Testis (tissue), 3 donors: ENCODE results near the gene ITGA8. TPM values are rescaled to one million over a fixed set of nuclear protein-coding genes. Genes with fewer than 3 reads are reported as not detected.
"Not testable (repeated sequence)": the region's sequence is repeated elsewhere in the genome, so short reads cannot be mapped to it uniquely, and the experiment has no call there.

Experiments used
- DNase-seq: peaks from one replicate; pipeline ENCODE4 v3.0.0-alpha.2; 2019
- H3K27ac ChIP-seq, 2 donors: fragments of 200-600 bp; sonication (generic); one replicate each; pipeline ENCODE4 v1.5.1; 2019
- H3K27me3 ChIP-seq: fragments of 200-600 bp; sonication (generic); one replicate; pipeline ENCODE4 v1.5.1; 2019
- H3K36me3 ChIP-seq: fragments of 200-600 bp; sonication (generic); one replicate; pipeline ENCODE4 v1.5.1; 2017; ENCODE audit warnings: low read depth; ENCODE audit errors: missing control alignments
- H3K4me1 ChIP-seq: fragments of 200-600 bp; sonication (generic); one replicate; pipeline ENCODE4 v1.5.1; 2019
- H3K4me3 ChIP-seq, 2 donors: fragments of 200-600 bp; sonication (generic); one replicate each; pipeline ENCODE4 v1.5.1; 2017 to 2019
- H3K9me3 ChIP-seq: fragments of 200-600 bp; sonication (generic); one replicate; pipeline ENCODE4 v1.5.1; 2017
- POLR2A ChIP-seq: fragments of 450-650 bp; IDR thresholded peaks from one replicate; pipeline ENCODE4 v1.6.1; 2017; ENCODE audit warnings: antibody characterized with exemption, mild to moderate bottlenecking, moderate library complexity
- WGBS, 2 donors: methylation state at CpG; one replicate each; pipeline ENCODE4 v1.1.5; 2018; 5-methylcytosine and 5-hydroxymethylcytosine counted together
- intact Hi-C: fragments of 100-400 bp; cut with DNase I; formaldehyde crosslinking; loops from one replicate; pipeline ENCODE4 v1.15.1; 2023; ENCODE audit warnings: low total_unique reads
- polyA plus RNA-seq: library from polyadenylated mRNA; stranded (reverse); fragments of 350-450 nt; fragmentation: Illumina TruSeq; extraction: RNeasy Lipid Tissue Mini Kit (QIAGEN cat#74804); gene quantifications from one replicate; pipeline ENCODE4 v1.2.3, GENCODE V29; 2014; ENCODE audit warnings: low read depth, low replicate concordance; ENCODE audit not compliant: insufficient read depth
- total RNA-seq, 2 donors: library from RNA; depleted of rRNA; stranded (reverse); fragments of >200 nt; gene quantifications; one replicate each; pipeline ENCODE4 v1.2.3, GENCODE V29; 2016
- TF ChIP-seq, protein P1 (sequence below), 3 experiments: fragments of 450-650 bp in 2 of 3; fragments of 200-600 bp in 1 of 3; sonication (generic) in 1 of 3; IDR thresholded peaks; one replicate each; pipeline ENCODE4 v1.5.1; 2016 to 2019; ENCODE audit warnings: antibody characterized with exemption in 3 of 3, mild to moderate bottlenecking in 2 of 3, moderate library complexity in 1 of 3

The ITGA8 gene
- total and polyA plus RNA-seq, 3 donors from 2014 or later: 0.68 to 6.9 (median 0.79) TPM

- H3K9me3 ChIP-seq: no peaks in the 10 kb centered on the region
- H3K27me3 ChIP-seq: no peaks in the 10 kb centered on the region
- DNase-seq: no peak
- no peak overlapping the region for H3K4me3 ChIP-seq
- TF ChIP-seq, protein P1, sequence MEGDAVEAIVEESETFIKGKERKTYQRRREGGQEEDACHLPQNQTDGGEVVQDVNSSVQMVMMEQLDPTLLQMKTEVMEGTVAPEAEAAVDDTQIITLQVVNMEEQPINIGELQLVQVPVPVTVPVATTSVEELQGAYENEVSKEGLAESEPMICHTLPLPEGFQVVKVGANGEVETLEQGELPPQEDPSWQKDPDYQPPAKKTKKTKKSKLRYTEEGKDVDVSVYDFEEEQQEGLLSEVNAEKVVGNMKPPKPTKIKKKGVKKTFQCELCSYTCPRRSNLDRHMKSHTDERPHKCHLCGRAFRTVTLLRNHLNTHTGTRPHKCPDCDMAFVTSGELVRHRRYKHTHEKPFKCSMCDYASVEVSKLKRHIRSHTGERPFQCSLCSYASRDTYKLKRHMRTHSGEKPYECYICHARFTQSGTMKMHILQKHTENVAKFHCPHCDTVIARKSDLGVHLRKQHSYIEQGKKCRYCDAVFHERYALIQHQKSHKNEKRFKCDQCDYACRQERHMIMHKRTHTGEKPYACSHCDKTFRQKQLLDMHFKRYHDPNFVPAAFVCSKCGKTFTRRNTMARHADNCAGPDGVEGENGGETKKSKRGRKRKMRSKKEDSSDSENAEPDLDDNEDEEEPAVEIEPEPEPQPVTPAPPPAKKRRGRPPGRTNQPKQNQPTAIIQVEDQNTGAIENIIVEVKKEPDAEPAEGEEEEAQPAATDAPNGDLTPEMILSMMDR (IDR thresholded peaks at IDR 0.05): no peak
- no peak for TF ChIP-seq POLR2A
- intact Hi-C loops: no loop called here
- H3K27ac ChIP-seq: no peak overlapping the region
- 57 to 60% methylated on average over 5 of the region's 5 CpGs for WGBS, 2 donors
- no peaks in the 10 kb centered on the region for H3K36me3 ChIP-seq
- H3K4me1 ChIP-seq: no peaks in the 10 kb centered on the region
These were observed 161.6 kb downstream of the ITGA8 start for GRCh38 chr10:15558136-15558535.

GRCh38 chr10:15557168-15557567, 162.6 kb downstream of the ITGA8 start:
- H3K27me3 ChIP-seq, DNase-seq, intact Hi-C loops, H3K27ac ChIP-seq, H3K4me3 ChIP-seq, H3K36me3 ChIP-seq, H3K9me3 ChIP-seq, H3K4me1 ChIP-seq: not testable (repeated sequence)
- WGBS, 2 donors: 82 to 89% methylated on average over 3 of the region's 3 CpGs

DNA sequence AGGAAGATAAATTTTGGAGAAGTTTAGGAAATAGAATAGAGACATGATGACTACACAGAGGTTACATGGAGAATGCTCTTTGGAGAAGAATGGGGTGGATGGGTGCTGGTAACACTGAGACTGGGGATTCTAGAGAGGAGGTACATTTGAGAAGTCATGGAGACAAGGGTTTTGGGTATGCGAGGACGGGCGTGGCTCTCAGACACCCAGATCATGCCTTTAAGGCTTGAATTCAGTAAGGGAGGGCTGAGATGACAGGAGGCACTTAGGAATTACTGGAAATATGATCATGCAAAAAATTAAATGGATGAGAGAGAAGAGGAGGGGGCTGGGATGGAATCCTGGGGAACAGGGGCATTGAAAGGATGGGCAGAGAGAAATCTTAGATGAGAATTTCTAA, 168.8 kb downstream of the ITGA8 start:
- DNase-seq: no peak
- Histone ChIP-seq H3K9me3 (no peaks in the 10 kb centered on the region), H3K4me1 (no peaks in the 10 kb centered on the region), H3K27ac (no peak overlapping the region), H3K4me3 (no peak overlapping the region), H3K36me3 (no peaks in the 10 kb centered on the region), H3K27me3 (no peaks in the 10 kb centered on the region)
- no peak for TF ChIP-seq POLR2A
- TF ChIP-seq, protein P1 (IDR thresholded peaks at IDR 0.05): no peak
- intact Hi-C loops: no loop called here
- 94 to 95% methylated on average over 3 of the region's 3 CpGs for WGBS, 2 donors

GRCh38 chr10:15548331-15548730, 171.4 kb downstream of the ITGA8 start:
- H3K4me1 ChIP-seq: no peaks in the 10 kb centered on the region
- H3K4me3 ChIP-seq: no peak overlapping the region
- no peak for DNase-seq
- TF ChIP-seq, protein P1 (IDR thresholded peaks at IDR 0.05): no peak
- no peak for TF ChIP-seq POLR2A
- no peaks in the 10 kb centered on the region for H3K36me3 ChIP-seq
- H3K27ac ChIP-seq: no peak overlapping the region
- intact Hi-C loops: no loop called here
- WGBS, 2 donors: 79 to 88% methylated on average over 7 to 8 of the region's 8 CpGs
- no peaks in the 10 kb centered on the region for H3K27me3 ChIP-seq
- H3K9me3 ChIP-seq: no peaks in the 10 kb centered on the region

DNA sequence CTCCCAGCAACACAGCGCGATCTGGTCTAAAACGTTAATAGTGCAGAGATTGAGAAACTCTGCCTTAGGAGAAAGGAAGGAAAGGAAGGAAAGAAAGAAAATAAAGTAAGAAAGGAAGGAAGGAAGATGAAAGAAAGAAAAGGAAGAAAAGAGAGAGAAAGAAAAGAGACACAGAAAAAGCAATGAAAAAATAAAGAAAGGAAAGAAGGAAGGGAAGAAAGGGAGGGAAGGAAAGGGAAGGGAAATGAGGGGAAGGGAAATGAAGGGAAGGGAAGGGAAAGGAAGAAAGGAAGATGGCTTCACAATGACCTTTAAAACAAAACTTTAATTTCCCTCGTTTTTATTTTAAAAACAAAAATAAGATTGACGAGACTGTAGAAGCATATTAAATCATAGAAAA, 173.1 kb downstream of the ITGA8 start:
- WGBS, 2 donors: 86 to 89% methylated on average over 5 of the region's 5 CpGs
- Histone ChIP-seq H3K27ac (no peak overlapping the region), H3K4me1 (no peaks in the 10 kb centered on the region), H3K36me3 (no peaks in the 10 kb centered on the region), H3K4me3 (no peak overlapping the region), H3K9me3 (no peaks in the 10 kb centered on the region), H3K27me3 (no peaks in the 10 kb centered on the region)
- TF ChIP-seq, protein P1 (IDR thresholded peaks at IDR 0.05): no peak
- no peak for TF ChIP-seq POLR2A
- no peak for DNase-seq
- intact Hi-C loops: no loop called here
